Body of pancreas (tissue), 4 donors: ENCODE results near the gene SERPINA4.
A peak's percentile ranks its signal among the peaks of the same experiment; 100 is the strongest.

Source experiments
- CTCF ChIP-seq, 7 experiments: fragments of 450-650 bp in 4 of 7; fragments of 200-600 bp in 3 of 7; sonication (generic) in 3 of 7; IDR thresholded peaks; one replicate each; pipeline ENCODE4 v1.5.1; 2016 to 2019; ENCODE audit warnings: antibody characterized with exemption in 7 of 7
- POLR2A ChIP-seq, 3 donors: fragments of 450-650 bp; IDR thresholded peaks; one replicate each; pipeline ENCODE4 v1.6.1; 2016; ENCODE audit warnings: antibody characterized with exemption in 3 of 3, mild to moderate bottlenecking in 2 of 3

GRCh38 chr14:94560751-94561655, at the start of gene SERPINA4:
- TF ChIP-seq CTCF (IDR thresholded peaks at IDR 0.05) (no peak), POLR2A (IDR thresholded peaks at IDR 0.05) (peak; percentile 28 to 79 (median 74))
